HepG2 (cell line): ENCODE data around the gene TTC23. TPM values are rescaled to one million over a fixed set of nuclear protein-coding genes. Genes with fewer than 3 reads are reported as not detected.

Experiments
- E2F2 ChIP-seq: sonication (generic); formaldehyde crosslinking; IDR thresholded peaks from 2 replicates; pipeline ENCODE4 v1.4.0; 2020; ENCODE audit warnings: missing genetic modification reagents, borderline replicate concordance
- PRPF4 ChIP-seq: fragments of 200-400 bp; formaldehyde crosslinking; IDR thresholded peaks from 2 replicates; pipeline ENCODE4 v1.6.1; 2016; ENCODE audit warnings: low read length, low read depth; ENCODE audit not compliant: poor library complexity, severe bottlenecking
- RARG ChIP-seq: sonication (generic); formaldehyde crosslinking; IDR thresholded peaks from 2 replicates; pipeline ENCODE4 v1.4.0; 2020; ENCODE audit warnings: low read depth, mild to moderate bottlenecking, missing genetic modification reagents
- ZBTB3 ChIP-seq: sonication (generic); formaldehyde crosslinking; IDR thresholded peaks from 2 replicates; pipeline ENCODE4 v1.4.0; 2020; ENCODE audit warnings: low read depth, mild to moderate bottlenecking, moderate library complexity, missing genetic modification reagents, borderline replicate concordance
- ZNF142 ChIP-seq: sonication (generic); formaldehyde crosslinking; IDR thresholded peaks from 2 replicates; pipeline ENCODE4 v1.4.0; 2020; ENCODE audit warnings: missing genetic modification reagents
- ZNF326 ChIP-seq: sonication (generic); formaldehyde crosslinking; IDR thresholded peaks from 2 replicates; pipeline ENCODE4 v1.4.0; 2020; ENCODE audit warnings: missing genetic modification reagents, borderline replicate concordance
- ZNF34 ChIP-seq: sonication (generic); formaldehyde crosslinking; IDR thresholded peaks from 2 replicates; pipeline ENCODE4 v1.4.0; 2020; ENCODE audit warnings: mild to moderate bottlenecking, missing genetic modification reagents, borderline replicate concordance
- polyA plus RNA-seq, 8 experiments: library from polyadenylated mRNA; depleted of rRNA in 3 of 8; stranded (reverse) in 7 of 8; unstranded in 1 of 8; fragments of >200 nt; fragmentation: Illumina TruSeq in 4 of 8; extraction: Trizol in 4 of 8; gene quantifications; 2 replicates each; pipeline versions ENCODE4 v1.2.1 to v1.2.3, GENCODE V29; 2011 to 2016; ENCODE audit warnings: low read depth in 4 of 8, missing spikeins in 1 of 8, mixed read lengths in 1 of 8; ENCODE audit not compliant: insufficient read depth in 1 of 8
- total RNA-seq, 5 experiments: library from RNA; depleted of rRNA; stranded (reverse); fragments of >200 nt; fragmentation: Illumina TruSeq; extraction: Trizol; gene quantifications; 2 replicates each; pipeline ENCODE4 v1.2.3, GENCODE V29; 2016; ENCODE audit warnings: low read depth in 1 of 5

Gene TTC23
- total and polyA plus RNA-seq, 2 of the 13 experiments (the other 11 are each of a cell fraction or from before 2014, with no cell fraction given): 1.6 to 11.7 TPM

GRCh38 chr15:99165020-99165790, 84.2 kb downstream of the TTC23 start (continued):
- TF ChIP-seq ZNF142 (CRISPR knock-in tag) (no peak), E2F2 (no peak), ZBTB3 (CRISPR knock-in tag) (no peak), RARG (CRISPR knock-in tag) (no peak), ZNF326 (CRISPR knock-in tag) (no peak), PRPF4 (no peak), ZNF34 (CRISPR knock-in tag) (no peak)
